ENCODE results near the gene ZNF136. TPM values are rescaled to one million over a fixed set of nuclear protein-coding genes. Genes with fewer than 3 reads are reported as not detected.

The ZNF136 gene
- total and polyA plus RNA-seq, 2 of the 13 experiments (the other 11 are each of a cell fraction or from before 2014, with no cell fraction given) = 2.5 to 10.2 TPM

- TF ChIP-seq NCOR1 (IDR thresholded peaks at IDR 0.05; ENCODE audit: borderline replicate concordance, low read length) (no peak), ZNF547 (CRISPR knock-in tag; IDR thresholded peaks at IDR 0.05) (no peak), ZSCAN22 (CRISPR knock-in tag; IDR thresholded peaks at IDR 0.05) (no peak), HIVEP1 (CRISPR knock-in tag; IDR thresholded peaks at IDR 0.05) (no peak), HMGXB3 (CRISPR knock-in tag; IDR thresholded peaks at IDR 0.05; ENCODE audit: borderline replicate concordance) (no peak)
- Histone ChIP-seq H3K9me3 (ENCODE audit: low read length) (0 out of 2 replicates have a peak, but pooled peaks cover 12% of the 10 kb centered on the region), H4K20me1 (ENCODE audit: insufficient read depth, low read length) (no peaks in the 10 kb centered on the region), H3K9ac (ENCODE audit: insufficient read depth, low read depth, low read length) (no peak overlapping the region), H2AFZ (ENCODE audit: low read length) (no peak overlapping the region), H3K36me3 (replicated peaks in 1 of 2; ENCODE audit: control insufficient read depth in 1 of 2, insufficient read depth in 2 of 2, low read length in 2 of 2) (no peaks in the 10 kb centered on the region), H3K79me2 (ENCODE audit: insufficient read depth, low read length) (no peaks in the 10 kb centered on the region), H3K4me1 (ENCODE audit: insufficient read depth, low read length) (peaks cover 18% of the 10 kb centered on the region), H3K4me2 (ENCODE audit: low read depth, low read length) (no peak overlapping the region), H3K4me3 (replicated peaks in 1 of 3; ENCODE audit: insufficient read depth in 1 of 3, low read depth in 2 of 3, low read length in 3 of 3) (no peak overlapping the region), H3K27me3 (ENCODE audit: control insufficient read depth in 1 of 2, insufficient read depth in 2 of 2, low read length in 2 of 2) (no peaks in the 10 kb centered on the region), H3K27ac (ENCODE audit: extremely low read length, insufficient read depth, low read length) (no peak overlapping the region)
- intact Hi-C loops (cut with micrococcal nuclease; ENCODE audit: unreplicated experiment) (no loop called here), in situ Hi-C loops (cut with HindIII; ENCODE audit: extremely low pct_ligation_motif_present, low pct_unique_long_range_greater_than_20kb) (no loop called here)
- FAIRE-seq (no peak), ATAC-seq (no peak), DNase-seq (ENCODE audit: low spot score) (no peak)
- WGBS (ENCODE audit: low lambda C conversion rate) = 95% methylated on average over 4 of the region's 4 CpGs
- POLR2A ChIA-PET = no interaction called here
- CTCF ChIA-PET (ENCODE audit: low intra/inter-chr PET ratio, low total read pairs) = no interaction called here
- BruUV-seq (replicated peaks) = no TSS peak
Measured at GRCh38 chr19:12205296-12205695, 42.4 kb downstream of the ZNF136 start.

Measured in HepG2 (cell line).